Measurements from ENCODE around the gene KRTAP19-7. TPM values are rescaled to one million over a fixed set of nuclear protein-coding genes. Genes with fewer than 3 reads are reported as not detected.

KRTAP19-7 gene
- total and polyA plus RNA-seq, 11 donors = not detected

DNA sequence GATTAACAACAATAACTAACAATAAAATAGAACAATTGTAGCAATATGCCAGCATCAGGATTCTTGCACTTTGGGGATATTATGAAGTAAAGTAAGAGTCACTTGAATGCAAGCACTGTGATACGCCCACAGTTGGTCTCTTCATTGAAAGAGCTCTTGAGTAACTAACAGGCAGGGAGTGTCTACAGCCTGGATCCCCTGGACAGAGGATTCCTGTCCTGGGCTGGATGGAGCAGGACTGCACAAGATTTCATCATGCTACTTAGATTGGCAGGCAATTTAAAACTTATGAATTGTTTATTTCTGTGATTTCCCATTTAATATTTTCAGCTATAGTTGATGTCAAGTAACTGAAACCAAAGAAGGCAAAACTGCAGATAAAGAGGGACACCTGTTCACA, 45.4 kb downstream of the KRTAP19-7 start:
- H3K36me3 ChIP-seq = no peaks in the 10 kb centered on the region
- H3K4me3 ChIP-seq = no peak overlapping the region
- DNase-seq (no peak), ATAC-seq (no peak)
- no peaks in the 10 kb centered on the region for H3K9me3 ChIP-seq
- 72 to 86% (median 79%) methylated on average over 1 of the region's 1 CpG for WGBS, 4 donors
- intact Hi-C loops (cut with DNase I) = no loop called here
- H3K4me1 ChIP-seq = no peaks in the 10 kb centered on the region
- H3K27me3 ChIP-seq = no peaks in the 10 kb centered on the region
- no peak overlapping the region for H3K27ac ChIP-seq
- no peak for TF ChIP-seq POLR2A (IDR thresholded peaks at IDR 0.05)
- no peak for TF ChIP-seq CTCF (IDR thresholded peaks at IDR 0.05)

Other genes with a start within 250 kb of the KRTAP19-7 start
- not detected for gene KRTAP26-1, start 241.0 kb downstream of the KRTAP19-7 start, total RNA-seq
- not detected for gene KRTAP26-1, start 241.0 kb downstream of the KRTAP19-7 start, polyA plus RNA-seq
- not detected for gene KRTAP27-1, start 223.6 kb downstream of the KRTAP19-7 start, total RNA-seq
- gene KRTAP27-1, start 223.6 kb downstream of the KRTAP19-7 start, polyA plus RNA-seq = not detected
- not detected for gene KRTAP23-1, start 212.7 kb downstream of the KRTAP19-7 start, total RNA-seq
- not detected for gene KRTAP23-1, start 212.7 kb downstream of the KRTAP19-7 start, polyA plus RNA-seq
- not detected for gene KRTAP13-2, start 189.0 kb downstream of the KRTAP19-7 start, total RNA-seq
- gene KRTAP13-2, start 189.0 kb downstream of the KRTAP19-7 start, polyA plus RNA-seq = not detected
- gene KRTAP13-1, start 165.3 kb downstream of the KRTAP19-7 start, total RNA-seq = not detected
- gene KRTAP13-1, start 165.3 kb downstream of the KRTAP19-7 start, polyA plus RNA-seq = not detected
- gene KRTAP13-3, start 135.4 kb downstream of the KRTAP19-7 start, total RNA-seq = not detected
- gene KRTAP13-3, start 135.4 kb downstream of the KRTAP19-7 start, polyA plus RNA-seq = not detected
- not detected for gene KRTAP13-4, start 131.1 kb downstream of the KRTAP19-7 start, total RNA-seq
- gene KRTAP13-4, start 131.1 kb downstream of the KRTAP19-7 start, polyA plus RNA-seq = not detected
- gene KRTAP15-1, start 121.0 kb downstream of the KRTAP19-7 start, total RNA-seq = not detected
- gene KRTAP15-1, start 121.0 kb downstream of the KRTAP19-7 start, polyA plus RNA-seq = not detected
- gene KRTAP19-1, start 80.9 kb downstream of the KRTAP19-7 start, total RNA-seq = not detected
- not detected for gene KRTAP19-1, start 80.9 kb downstream of the KRTAP19-7 start, polyA plus RNA-seq
- not detected for gene KRTAP19-2, start 73.9 kb downstream of the KRTAP19-7 start, total RNA-seq
- not detected for gene KRTAP19-2, start 73.9 kb downstream of the KRTAP19-7 start, polyA plus RNA-seq
- not detected for gene KRTAP19-3, start 69.3 kb downstream of the KRTAP19-7 start, total RNA-seq
- gene KRTAP19-3, start 69.3 kb downstream of the KRTAP19-7 start, polyA plus RNA-seq = not detected
- not detected for gene KRTAP19-4, start 64.1 kb downstream of the KRTAP19-7 start, total RNA-seq
- gene KRTAP19-4, start 64.1 kb downstream of the KRTAP19-7 start, polyA plus RNA-seq = not detected
- gene KRTAP19-5, start 59.2 kb downstream of the KRTAP19-7 start, total RNA-seq = not detected
- not detected for gene KRTAP19-5, start 59.2 kb downstream of the KRTAP19-7 start, polyA plus RNA-seq
- not detected for gene KRTAP19-6, start 19.4 kb downstream of the KRTAP19-7 start, total RNA-seq
- gene KRTAP19-6, start 19.4 kb downstream of the KRTAP19-7 start, polyA plus RNA-seq = not detected
- not detected for gene KRTAP22-2, start 29.1 kb upstream of the KRTAP19-7 start, total RNA-seq
- not detected for gene KRTAP22-2, start 29.1 kb upstream of the KRTAP19-7 start, polyA plus RNA-seq
- not detected for gene KRTAP6-3, start 31.1 kb upstream of the KRTAP19-7 start, total RNA-seq
- gene KRTAP6-3, start 31.1 kb upstream of the KRTAP19-7 start, polyA plus RNA-seq = not detected
- not detected for gene KRTAP6-2, start 37.6 kb upstream of the KRTAP19-7 start, total RNA-seq
- not detected for gene KRTAP6-2, start 37.6 kb upstream of the KRTAP19-7 start, polyA plus RNA-seq
- gene KRTAP22-1, start 39.8 kb upstream of the KRTAP19-7 start, total RNA-seq = not detected
- gene KRTAP22-1, start 39.8 kb upstream of the KRTAP19-7 start, polyA plus RNA-seq = not detected
- not detected for gene KRTAP6-1, start 52.6 kb upstream of the KRTAP19-7 start, total RNA-seq
- not detected for gene KRTAP6-1, start 52.6 kb upstream of the KRTAP19-7 start, polyA plus RNA-seq
- not detected for gene KRTAP20-1, start 55.1 kb upstream of the KRTAP19-7 start, total RNA-seq
- not detected for gene KRTAP20-1, start 55.1 kb upstream of the KRTAP19-7 start, polyA plus RNA-seq
- not detected for gene KRTAP20-4, start 59.3 kb upstream of the KRTAP19-7 start, total RNA-seq
- not detected for gene KRTAP20-4, start 59.3 kb upstream of the KRTAP19-7 start, polyA plus RNA-seq
- gene KRTAP20-2, start 73.9 kb upstream of the KRTAP19-7 start, total RNA-seq = not detected
- gene KRTAP20-2, start 73.9 kb upstream of the KRTAP19-7 start, polyA plus RNA-seq = not detected
- not detected for gene KRTAP20-3, start 81.5 kb upstream of the KRTAP19-7 start, total RNA-seq
- not detected for gene KRTAP20-3, start 81.5 kb upstream of the KRTAP19-7 start, polyA plus RNA-seq
- gene KRTAP21-3, start 157.5 kb upstream of the KRTAP19-7 start, total RNA-seq = not detected
- not detected for gene KRTAP21-3, start 157.5 kb upstream of the KRTAP19-7 start, polyA plus RNA-seq
- not detected for gene KRTAP21-2, start 185.9 kb upstream of the KRTAP19-7 start, total RNA-seq
- not detected for gene KRTAP21-2, start 185.9 kb upstream of the KRTAP19-7 start, polyA plus RNA-seq
- not detected for gene KRTAP21-1, start 194.1 kb upstream of the KRTAP19-7 start, total RNA-seq
- gene KRTAP21-1, start 194.1 kb upstream of the KRTAP19-7 start, polyA plus RNA-seq = not detected

Data from heart left ventricle (tissue), 16 donors.